Skeletal muscle satellite cell (primary cell): Measurements from ENCODE around the gene FAM89A.

ENCODE experiments used
- H3K27me3 ChIP-seq: 2 replicates; pipeline ENCODE4 v1.7.0; 2013; ENCODE audit warnings: low read length; ENCODE audit not compliant: control insufficient read depth, insufficient read depth
- H3K36me3 ChIP-seq: 2 replicates; pipeline ENCODE4 v1.7.0; 2013; ENCODE audit warnings: mild to moderate bottlenecking, control low read depth, low read length; ENCODE audit not compliant: insufficient read depth
- H3K4me1 ChIP-seq: 2 replicates; pipeline ENCODE4 v1.7.0; 2013; ENCODE audit warnings: low read length; ENCODE audit not compliant: control insufficient read depth, insufficient read depth
- H3K4me2 ChIP-seq: 2 replicates; pipeline ENCODE4 v1.7.0; 2013; ENCODE audit warnings: mild to moderate bottlenecking, low read length
- H3K4me3 ChIP-seq: 2 replicates; pipeline ENCODE4 v1.7.0; 2013; ENCODE audit warnings: low read length
- H3K9ac ChIP-seq: 2 replicates; pipeline ENCODE4 v1.7.0; 2013; ENCODE audit warnings: mild to moderate bottlenecking, low read depth, low read length, moderate library complexity
- H3K9me3 ChIP-seq: replicated peaks from 2 replicates; pipeline ENCODE4 v1.7.0; 2013; ENCODE audit warnings: mild to moderate bottlenecking, control low read depth, low read length

FAM89A gene

DNA sequence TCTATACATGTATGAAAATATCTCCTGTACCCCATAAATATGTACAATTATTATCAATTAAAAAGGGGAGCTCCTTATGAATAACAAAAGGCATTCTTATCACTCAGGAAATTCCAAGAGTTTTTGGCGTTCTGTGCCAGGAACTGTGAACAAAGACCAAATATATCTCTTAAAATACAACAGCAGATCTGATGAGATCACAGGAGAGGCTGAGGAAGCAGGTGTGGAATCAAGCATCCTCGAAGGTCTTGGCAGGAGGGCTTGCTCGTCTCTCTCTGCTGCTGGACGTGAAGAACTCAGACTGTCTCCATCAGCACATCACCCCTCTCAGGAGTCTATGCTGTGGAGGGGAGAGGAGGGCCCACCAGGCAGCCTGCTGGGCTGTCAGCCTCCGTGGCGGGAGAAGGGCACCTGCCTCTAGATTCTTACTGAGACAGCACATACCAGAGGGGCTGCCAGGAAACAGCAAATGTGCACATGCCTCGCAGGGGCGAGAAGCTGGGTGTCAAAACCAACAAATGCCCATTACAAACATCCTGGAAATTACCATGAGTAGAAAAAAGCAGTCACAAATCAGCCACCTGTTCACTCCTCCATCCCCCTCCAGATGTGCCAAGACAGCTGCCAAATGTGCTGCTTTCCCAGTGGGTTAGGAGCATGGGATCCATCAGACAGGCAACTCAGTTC, 30.8 kb upstream of the FAM89A start:
- Histone ChIP-seq H3K27me3 (no peaks in the 10 kb centered on the region), H3K9me3 (no peaks in the 10 kb centered on the region), H3K4me3 (no peak overlapping the region), H3K4me1 (no peaks in the 10 kb centered on the region), H3K9ac (no peak overlapping the region), H3K36me3 (no peaks in the 10 kb centered on the region), H3K4me2 (no peak overlapping the region)

DNA sequence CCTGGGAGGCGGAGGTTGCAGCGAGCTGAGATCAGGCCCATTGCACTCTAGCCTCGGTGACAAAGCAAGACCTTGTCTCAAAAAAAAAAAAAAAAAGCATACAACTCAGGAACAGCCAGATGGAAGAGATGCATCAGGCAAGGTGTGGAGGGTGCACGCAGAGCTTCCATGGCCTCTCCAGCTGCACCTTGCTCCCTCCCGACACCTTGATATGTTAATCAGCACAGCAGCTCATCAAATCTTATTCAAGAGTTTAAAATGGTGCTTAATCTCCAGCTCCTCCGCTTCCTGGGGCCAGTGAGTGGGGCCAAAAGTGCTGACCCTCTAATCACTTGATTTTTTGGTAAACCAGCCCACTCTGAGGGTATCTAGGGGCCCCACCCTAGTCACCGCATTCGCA, 29.3 kb upstream of the FAM89A start:
- Histone ChIP-seq H3K9me3 (no peaks in the 10 kb centered on the region), H3K36me3 (no peaks in the 10 kb centered on the region), H3K4me2 (no peak overlapping the region), H3K4me3 (no peak overlapping the region), H3K4me1 (no peaks in the 10 kb centered on the region), H3K27me3 (no peaks in the 10 kb centered on the region), H3K9ac (no peak overlapping the region)

DNA sequence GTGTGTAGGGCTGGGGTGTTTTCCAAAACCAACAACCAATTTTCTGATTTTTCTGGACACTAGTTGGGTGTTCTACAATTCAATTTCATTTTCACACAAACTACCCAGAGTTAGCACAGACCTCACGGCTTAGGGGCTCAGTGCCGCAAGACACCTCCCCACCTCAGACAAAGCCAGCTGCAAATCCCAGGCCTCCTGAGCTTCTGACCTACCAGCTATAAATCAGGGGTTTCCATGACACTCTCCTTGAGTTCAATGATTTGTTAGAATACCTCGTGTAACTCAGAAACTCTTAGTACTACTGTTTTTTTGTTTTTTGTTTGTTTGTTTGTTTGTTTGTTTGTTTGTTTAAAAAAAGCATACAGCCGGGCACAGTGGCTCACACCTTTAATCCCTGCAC, 28.7 kb upstream of the FAM89A start:
- no peak overlapping the region for H3K4me3 ChIP-seq
- H3K9me3 ChIP-seq: no peaks in the 10 kb centered on the region
- no peaks in the 10 kb centered on the region for H3K36me3 ChIP-seq
- no peaks in the 10 kb centered on the region for H3K27me3 ChIP-seq
- no peak overlapping the region for H3K4me2 ChIP-seq
- H3K4me1 ChIP-seq: no peaks in the 10 kb centered on the region
- no peak overlapping the region for H3K9ac ChIP-seq

DNA sequence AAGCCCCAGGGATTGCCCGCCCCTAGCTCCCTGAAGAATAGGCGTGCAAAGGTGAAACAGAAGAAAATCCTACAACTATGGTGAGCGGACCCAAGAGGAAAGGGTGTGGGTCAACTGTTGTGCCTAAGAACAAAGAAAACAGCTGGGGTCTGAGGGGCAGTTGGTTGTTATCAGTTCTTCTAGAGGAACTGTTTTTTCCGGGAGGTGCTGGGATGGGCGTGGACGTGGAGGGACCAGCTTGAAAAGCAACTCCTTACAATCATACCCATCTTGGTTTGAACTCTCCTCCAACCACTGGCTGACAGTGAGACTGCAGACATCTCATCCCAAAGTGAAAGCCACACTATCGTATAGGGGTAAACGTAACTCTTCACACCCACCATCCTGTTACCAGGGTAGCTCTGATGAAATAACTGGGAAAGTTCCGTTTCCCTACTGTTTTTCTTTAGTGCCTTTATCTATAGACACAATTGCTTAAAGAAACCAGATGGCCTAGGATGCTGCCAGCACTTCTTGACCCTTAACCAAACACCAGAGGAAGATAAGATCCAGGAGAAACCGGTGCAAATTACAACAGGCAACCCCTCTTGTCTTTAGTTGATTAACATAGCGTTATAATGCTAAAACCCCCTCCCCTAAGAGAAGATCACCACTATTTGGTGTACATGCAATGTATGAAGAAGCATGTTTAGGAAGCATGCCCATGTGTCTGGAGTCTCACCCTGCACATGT, 25.6 kb upstream of the FAM89A start:
- Histone ChIP-seq H3K27me3 (peaks cover 4% of the 10 kb centered on the region), H3K9me3 (no peaks in the 10 kb centered on the region), H3K9ac (no peak overlapping the region), H3K4me1 (no peaks in the 10 kb centered on the region), H3K4me2 (no peak overlapping the region), H3K4me3 (no peak overlapping the region), H3K36me3 (no peaks in the 10 kb centered on the region)

DNA sequence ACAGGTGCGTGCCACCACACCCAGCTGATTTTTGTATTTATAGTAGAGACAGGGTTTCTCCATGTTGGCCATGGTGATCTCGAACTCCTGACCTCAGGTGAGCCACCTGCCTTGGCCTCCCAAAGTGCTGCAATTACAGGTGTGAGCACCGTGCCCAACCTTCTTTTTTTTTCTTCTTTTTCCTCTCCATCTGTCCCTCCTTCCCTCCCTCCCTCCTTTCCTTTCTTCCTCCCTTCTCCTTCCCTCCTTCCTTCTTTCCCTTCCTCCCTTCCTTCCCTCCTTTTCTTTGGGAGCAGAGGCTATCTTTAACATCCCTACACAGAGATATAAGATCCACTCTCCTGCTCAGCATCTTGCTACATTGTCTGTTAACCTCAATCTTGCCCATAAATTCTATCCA, 24.4 kb upstream of the FAM89A start:
- Histone ChIP-seq H3K27me3 (peaks cover 4% of the 10 kb centered on the region), H3K9me3 (no peaks in the 10 kb centered on the region), H3K9ac (no peak overlapping the region), H3K4me1 (no peaks in the 10 kb centered on the region), H3K4me3 (no peak overlapping the region), H3K4me2 (no peak overlapping the region), H3K36me3 (no peaks in the 10 kb centered on the region)

DNA sequence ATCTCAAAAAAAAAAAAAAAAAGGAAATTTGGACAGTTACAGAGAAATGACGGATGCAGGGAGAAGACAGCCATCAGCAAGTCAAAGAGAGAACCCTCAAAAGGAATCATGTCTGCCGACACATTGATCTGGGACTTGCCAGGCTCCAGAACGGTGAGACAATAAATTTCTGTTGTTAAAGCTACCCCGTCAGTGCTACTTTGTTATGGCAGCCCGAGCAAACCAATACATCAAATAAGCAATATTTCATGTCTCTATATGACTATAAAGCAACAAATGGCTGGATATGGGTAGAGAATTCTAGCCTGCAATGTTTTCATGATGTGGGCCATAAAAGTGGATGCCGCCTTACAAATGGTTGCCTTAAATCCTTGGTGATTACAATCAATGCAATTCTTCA, 23.3 kb upstream of the FAM89A start:
- Histone ChIP-seq H3K9ac (no peak overlapping the region), H3K4me1 (no peaks in the 10 kb centered on the region), H3K4me3 (no peak overlapping the region), H3K9me3 (no peaks in the 10 kb centered on the region), H3K36me3 (no peaks in the 10 kb centered on the region), H3K4me2 (no peak overlapping the region), H3K27me3 (peaks cover 4% of the 10 kb centered on the region)

DNA sequence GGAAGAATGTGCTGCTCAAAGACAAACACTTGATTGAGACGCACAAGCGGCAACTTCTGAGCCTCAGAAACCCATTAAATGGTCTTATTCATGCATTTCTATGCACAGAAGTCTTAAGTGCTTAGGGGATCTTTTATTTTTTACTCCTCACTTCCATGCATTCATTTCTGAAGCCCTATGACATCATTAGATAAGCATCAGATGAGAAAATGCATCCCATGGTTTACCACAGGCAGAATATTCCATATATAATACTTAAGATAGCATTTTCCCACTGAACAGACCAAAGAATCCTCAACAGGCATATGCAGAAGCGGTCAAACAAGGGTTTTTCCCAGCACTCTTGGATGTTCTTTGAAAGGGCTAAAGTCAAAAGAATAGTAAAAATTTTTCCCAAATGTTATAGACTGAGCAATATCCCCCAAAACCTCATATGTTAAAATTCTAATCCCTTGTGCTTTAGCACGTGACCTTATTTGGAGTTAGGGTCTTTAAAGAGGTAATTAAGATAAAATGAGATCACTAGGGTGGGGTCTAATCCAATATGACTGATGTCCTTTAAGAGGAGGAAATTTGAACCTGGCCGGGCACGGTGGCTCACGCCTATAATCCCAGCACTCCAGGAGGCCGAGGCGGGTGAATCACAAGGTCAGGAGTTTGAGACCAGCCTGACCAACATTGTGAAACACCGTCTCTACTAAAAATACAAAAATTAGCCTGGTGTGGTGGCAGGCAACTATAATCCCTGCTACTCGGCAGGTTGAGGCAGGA, 22.6 kb upstream of the FAM89A start:
- H3K4me3 ChIP-seq: no peak overlapping the region
- no peaks in the 10 kb centered on the region for H3K36me3 ChIP-seq
- H3K9me3 ChIP-seq: no peaks in the 10 kb centered on the region
- no peak overlapping the region for H3K4me2 ChIP-seq
- peaks cover 7% of the 10 kb centered on the region for H3K27me3 ChIP-seq
- no peaks in the 10 kb centered on the region for H3K4me1 ChIP-seq
- no peak overlapping the region for H3K9ac ChIP-seq

DNA sequence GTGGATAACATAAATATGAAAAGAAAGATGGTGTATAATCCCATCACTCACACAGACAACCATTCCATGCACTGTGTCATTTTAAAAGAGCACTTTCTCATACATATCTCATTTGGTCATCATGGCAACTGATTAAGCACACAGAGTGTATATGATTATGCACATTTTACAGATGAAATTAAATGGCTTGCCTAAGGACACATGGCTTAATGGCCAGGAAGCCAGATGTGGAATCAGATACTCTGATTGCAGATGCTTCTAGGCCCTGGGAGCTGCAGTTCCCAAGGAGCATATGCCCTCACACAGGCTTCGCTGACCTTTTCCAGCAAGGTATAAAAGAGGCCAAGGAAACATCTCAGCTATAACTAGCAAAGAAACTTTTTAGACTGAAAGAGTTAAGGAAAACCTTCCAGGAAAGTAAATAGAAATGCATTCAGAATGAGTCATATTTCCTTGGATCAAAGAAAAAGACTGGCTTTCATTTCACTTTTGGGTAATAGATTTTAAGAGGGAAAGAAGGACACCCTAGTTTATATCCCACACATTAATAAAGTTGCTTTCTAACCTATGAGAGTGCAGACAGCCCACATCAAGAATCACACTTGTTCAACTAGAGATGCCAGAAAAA, 19.6 kb upstream of the FAM89A start:
- no peaks in the 10 kb centered on the region for H3K36me3 ChIP-seq

DNA sequence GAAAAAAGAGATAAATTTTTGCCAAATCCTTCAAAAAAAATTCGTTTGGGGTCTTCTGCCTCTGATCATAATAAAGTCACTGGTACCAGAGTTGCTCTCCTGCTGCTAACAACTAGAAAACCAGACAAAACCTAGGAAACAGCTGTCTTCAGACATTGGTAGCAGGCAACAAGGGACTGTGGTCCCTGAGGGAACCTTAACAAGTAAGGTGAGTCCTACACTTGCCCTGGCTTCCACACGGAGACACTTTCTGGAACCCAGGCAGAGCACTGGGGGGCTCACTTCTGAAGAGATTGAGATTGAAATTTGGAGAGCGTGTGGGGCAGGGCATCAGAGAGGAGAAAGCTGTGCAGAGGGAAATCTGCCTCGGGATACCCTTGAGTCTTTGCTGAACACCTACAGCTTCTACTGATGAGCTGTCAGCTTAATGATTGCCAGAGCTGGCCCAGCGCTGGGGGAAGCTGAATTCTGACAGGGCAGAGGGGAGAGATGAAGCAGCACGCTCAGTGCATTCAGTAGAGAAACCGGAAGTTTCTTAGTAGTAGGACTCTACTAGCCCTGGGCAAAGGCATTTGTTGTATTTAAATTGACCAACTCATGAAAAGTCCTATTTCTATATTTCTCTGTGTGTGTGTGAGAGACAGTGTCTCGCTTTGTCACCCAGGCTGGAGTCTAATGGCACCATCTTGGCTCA, 18.5 kb upstream of the FAM89A start:
- H3K4me1 ChIP-seq: no peaks in the 10 kb centered on the region
- peaks cover 15% of the 10 kb centered on the region for H3K27me3 ChIP-seq
- no peak overlapping the region for H3K4me3 ChIP-seq
- no peak overlapping the region for H3K9ac ChIP-seq
- no peak overlapping the region for H3K4me2 ChIP-seq
- H3K36me3 ChIP-seq: no peaks in the 10 kb centered on the region
- no peaks in the 10 kb centered on the region for H3K9me3 ChIP-seq

More for the DNA sequence above, 19.6 kb upstream of the FAM89A start:
- Histone ChIP-seq H3K9me3 (no peaks in the 10 kb centered on the region), H3K27me3 (peaks cover 15% of the 10 kb centered on the region), H3K4me1 (no peaks in the 10 kb centered on the region), H3K4me2 (no peak overlapping the region), H3K9ac (no peak overlapping the region), H3K4me3 (no peak overlapping the region)

DNA sequence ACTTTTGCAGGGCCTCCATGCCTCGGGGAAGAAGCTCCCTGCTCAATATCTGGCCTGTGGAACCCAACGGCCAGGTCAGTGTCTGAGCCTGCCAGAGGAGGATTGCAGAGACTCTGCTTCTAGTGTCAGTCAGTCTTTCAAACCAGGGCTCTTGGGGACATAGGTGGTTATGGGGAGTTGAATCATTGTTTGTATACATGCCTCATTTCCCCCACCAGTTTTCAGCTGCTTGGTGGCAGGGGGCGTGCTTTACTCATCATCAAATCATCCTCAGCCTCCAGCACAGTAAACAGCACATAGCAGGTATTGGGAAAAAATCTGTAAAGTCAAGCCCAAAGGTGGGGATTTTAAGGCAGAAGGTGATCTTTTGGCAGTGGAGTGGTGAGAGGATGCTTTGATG, 17.4 kb upstream of the FAM89A start:
- peaks cover 15% of the 10 kb centered on the region for H3K27me3 ChIP-seq
- no peak overlapping the region for H3K4me2 ChIP-seq
- H3K4me1 ChIP-seq: no peaks in the 10 kb centered on the region
- H3K9me3 ChIP-seq: no peaks in the 10 kb centered on the region
- no peak overlapping the region for H3K9ac ChIP-seq
- H3K36me3 ChIP-seq: no peaks in the 10 kb centered on the region
- no peak overlapping the region for H3K4me3 ChIP-seq

DNA sequence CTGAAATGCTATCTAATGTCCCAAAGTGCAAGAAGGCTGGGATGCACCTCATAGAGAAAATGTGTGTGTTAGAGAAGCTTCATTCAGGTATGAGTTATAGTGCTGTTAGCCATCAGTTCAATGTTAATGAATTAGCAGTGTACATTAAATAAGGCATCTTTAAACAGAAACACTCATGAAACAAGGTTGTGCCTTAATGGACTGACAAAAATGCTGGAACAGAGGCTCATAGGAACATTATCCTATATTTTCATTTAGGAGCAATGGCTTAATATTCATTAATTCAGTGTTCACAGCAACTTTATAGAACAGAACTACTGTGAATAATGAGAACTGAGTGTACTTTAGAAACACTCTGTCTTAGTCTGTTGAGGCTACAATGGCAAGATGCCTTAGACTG, 15.2 kb upstream of the FAM89A start:
- Histone ChIP-seq H3K36me3 (no peaks in the 10 kb centered on the region), H3K4me2 (no peak overlapping the region), H3K4me1 (no peaks in the 10 kb centered on the region), H3K9ac (no peak overlapping the region), H3K27me3 (peaks cover 12% of the 10 kb centered on the region), H3K9me3 (no peaks in the 10 kb centered on the region), H3K4me3 (no peak overlapping the region)
